CD4-positive, alpha-beta T cell treated with Interleukin-1 beta for 1 hour (primary cell): Measurements from ENCODE around the gene FARS2.

Experiments used
- DNase-seq, 2 donors: peaks; one replicate each; pipeline ENCODE4 v3.0.0-alpha.2; 2020 to 2022

Gene FARS2

GRCh38 chr6:5331845-5332442, 70.6 kb downstream of the FARS2 start:
- no peak for DNase-seq

DNA sequence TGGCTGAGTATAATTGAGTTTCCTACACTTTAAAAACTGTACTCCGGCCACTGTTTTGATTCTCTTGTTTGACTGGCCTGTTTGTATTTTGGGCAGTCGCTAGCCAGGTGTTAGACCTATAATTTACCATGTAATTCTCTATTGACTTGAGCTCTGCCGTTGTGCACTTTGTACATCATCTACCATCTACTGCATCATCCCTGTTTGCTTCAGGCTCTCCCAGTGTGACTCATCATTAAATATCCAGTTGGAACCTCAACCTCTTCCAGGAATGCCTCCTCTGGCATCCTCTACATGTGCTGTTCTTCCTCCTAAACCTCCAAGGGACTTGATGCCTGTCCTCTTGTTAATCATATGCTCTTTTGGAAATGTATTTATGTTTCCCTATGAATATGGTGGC, 72.3 kb downstream of the FARS2 start:
- no peak for DNase-seq

DNA sequence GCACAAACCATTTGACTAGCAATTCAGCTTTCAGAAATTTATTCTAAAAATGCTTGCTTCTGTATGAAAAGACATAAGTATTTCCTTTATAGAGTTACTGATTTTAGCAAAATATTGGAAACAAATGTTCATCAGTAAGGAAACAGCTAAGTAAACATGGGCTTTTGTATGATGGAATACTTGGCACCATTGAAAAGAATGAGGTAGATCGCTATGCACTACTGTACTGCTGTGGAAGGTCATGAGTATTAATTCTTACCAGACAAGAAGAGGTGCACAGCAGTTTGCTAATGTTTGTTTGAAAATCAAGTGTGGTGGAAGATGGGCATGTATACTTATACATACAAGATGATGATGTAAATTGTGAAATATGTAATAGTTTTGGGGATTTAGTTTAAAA, 73.0 kb downstream of the FARS2 start:
- DNase-seq, result no peak

DNA sequence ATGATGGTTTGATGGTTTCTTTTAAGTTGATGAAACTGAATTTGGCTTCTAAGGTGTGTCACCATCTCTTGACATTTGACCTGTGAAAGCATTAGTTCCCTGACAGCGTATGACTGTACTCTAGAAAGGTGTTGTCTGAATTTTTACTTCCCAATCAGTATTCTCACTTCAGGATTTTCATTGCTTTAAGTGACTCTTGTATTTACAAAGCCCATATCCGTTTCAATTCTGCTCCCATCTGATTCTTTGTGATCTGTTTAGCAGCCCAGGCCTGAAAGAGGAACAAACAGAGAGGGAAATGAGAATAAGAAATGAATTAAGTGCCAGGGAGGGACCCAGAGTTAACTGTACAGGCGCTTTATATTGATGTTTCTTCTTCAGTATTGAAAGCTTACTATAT, 73.7 kb downstream of the FARS2 start:
- DNase-seq, result no peak

GRCh38 chr6:5337573-5337972, 76.3 kb downstream of the FARS2 start:
- DNase-seq, result no peak

DNA sequence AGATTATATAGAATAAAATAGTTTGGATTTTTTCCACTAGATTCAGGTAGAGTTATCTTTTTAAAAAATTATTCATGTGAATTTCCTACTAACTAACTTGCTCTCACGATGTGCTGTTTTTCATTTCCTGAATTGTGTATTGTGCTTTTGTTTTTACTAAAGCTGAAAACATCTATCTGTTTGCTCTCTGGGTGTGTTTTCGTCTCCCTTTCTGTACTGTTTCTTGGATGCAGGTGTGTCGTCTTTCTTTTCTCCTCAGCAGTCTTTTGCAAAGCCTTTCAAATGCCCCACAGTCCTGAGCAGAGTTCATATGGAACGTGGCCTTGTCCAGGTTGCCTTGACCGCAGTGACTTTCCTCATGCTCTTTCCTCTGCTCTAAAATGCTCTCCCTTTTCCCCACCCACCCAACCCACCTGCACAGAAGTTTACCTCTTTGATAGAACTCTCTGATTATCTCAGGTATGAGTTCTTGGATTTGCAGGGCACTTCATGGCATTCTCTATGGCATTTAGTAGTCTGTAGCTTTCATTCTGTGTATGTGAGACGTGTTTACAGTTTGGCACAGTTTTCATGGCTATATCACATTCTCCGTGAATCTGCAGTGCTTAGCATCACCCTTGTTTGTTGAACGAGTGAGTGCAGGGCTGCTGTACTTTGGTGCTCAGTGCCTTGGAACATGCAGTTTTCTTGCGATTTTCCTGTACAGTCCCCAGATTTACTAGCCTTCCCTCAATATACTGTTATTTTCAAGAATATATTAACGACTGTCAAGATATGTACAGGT, 77.1 kb downstream of the FARS2 start:
- no peak for DNase-seq

DNA sequence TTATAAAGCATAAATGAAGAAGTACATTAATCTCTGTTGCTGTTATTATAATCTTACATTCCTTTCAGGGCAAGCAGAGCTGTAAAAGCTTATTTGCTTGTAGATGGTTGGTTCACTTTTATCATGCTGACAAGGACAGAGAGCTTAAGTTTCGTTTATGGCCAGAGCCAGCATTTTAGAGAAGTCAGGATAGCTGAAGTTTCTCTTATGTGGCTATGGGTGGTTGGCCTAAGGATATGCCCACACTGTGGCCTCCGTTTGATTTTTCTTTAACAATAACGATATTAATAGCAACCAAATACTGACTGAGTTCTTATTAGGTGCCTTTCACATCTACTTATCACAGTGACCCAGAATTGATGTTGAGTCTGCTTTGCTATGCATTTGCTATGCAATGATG, 78.5 kb downstream of the FARS2 start:
- no peak for DNase-seq

DNA sequence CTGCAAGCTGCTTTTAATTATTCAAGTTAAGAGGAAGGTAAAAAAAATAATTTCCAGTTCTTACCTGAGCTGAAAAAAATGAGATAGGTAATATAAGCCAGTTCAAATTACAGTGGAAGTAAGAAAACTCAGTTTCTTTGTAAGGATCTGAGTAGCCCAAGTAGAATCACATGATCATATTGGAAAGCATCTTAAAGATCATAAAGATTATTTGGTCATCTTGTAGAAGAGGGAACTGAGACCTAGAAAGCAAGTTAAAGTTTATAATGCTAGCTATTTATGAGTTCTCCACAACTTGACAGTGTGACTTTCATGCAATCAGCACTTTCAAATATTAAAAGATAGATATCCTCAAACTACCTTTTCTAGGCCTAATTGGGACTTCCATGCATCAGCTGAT, 80.5 kb downstream of the FARS2 start:
- no peak for DNase-seq

GRCh38 chr6:5343998-5344397, 82.7 kb downstream of the FARS2 start:
- no peak for DNase-seq

- no peak for DNase-seq
Observed at GRCh38 chr6:5345324-5345723, 84.0 kb downstream of the FARS2 start.

GRCh38 chr6:5351552-5352210, 90.4 kb downstream of the FARS2 start:
- no peak for DNase-seq

DNA sequence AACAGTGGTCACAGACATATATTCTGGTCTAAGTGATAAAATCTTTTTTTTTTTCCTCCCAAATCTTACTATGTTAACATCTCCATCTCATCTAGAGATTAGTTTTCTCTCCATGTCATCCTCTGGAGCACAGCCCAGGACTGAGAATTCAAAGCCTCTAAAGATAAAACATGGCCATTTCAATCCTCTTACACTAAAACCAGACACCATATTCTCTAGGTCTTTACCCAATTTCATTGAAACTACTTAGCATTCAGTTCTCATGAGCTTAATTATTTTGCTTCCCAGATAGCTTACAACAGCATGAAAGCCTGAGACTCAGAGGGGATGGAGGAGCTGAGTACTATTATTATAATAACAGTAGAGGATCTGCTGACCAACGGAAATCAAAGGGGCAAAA, 92.7 kb downstream of the FARS2 start:
- DNase-seq, result no peak

GRCh38 chr6:5357486-5357885, 96.2 kb downstream of the FARS2 start:
- no peak for DNase-seq

GRCh38 chr6:5359417-5359816, 98.1 kb downstream of the FARS2 start:
- DNase-seq, result no peak

DNA sequence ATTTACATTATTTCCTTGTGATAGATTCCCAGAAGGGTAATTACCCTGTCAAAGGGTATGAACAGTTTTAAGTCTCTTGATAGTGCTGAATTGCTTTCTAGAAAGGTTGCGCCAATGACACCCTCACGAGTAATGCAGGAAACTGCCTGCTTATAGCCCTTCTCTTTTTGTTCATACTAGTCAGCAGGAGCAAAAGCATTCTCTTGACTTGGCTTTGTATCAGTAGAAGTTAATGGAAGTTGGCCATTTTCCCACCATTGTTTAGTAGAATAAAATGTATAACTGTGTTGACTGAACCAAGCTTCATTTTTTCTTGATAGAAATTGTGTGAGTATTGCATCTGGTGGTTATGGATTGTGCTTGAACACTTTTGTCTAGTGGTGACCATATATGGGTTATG, 100.1 kb downstream of the FARS2 start:
- no peak for DNase-seq

DNA sequence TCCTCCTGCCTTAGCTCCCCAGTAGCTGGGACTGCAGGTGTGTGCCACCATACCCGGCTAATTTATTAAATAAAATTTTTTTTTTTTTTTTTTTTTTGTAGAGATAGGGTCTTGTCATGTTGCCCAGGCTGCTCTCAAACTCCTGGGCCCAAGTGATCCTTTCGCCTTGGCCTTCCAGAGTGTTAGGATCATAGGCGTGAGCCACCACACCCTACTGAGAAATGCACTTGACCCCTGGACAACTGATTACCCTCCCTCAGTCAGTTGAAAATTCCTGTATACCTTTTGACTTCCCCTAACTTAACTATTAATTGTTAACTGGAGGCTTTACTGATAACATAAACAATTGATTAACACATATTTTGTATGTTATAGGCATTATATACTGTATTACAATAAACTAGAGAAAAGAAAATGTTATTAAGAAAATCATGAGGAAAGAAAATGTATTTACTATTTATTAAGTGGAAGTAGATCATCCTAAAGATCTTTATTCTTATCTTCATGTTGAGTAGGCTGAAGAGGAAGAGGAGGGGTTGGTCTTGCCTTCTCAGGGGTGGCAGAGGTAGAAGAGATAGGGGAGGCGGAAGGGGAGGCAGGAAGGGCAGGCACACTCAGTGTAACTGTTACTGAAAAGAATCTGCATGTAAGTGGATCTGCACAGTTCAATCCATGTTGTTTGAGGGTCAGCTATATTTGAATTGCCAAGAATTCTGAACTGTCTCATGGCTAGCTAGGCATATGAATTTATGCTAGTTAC, 104.3 kb downstream of the FARS2 start:
- DNase-seq, result no peak

- DNase-seq, result no peak
Observed at GRCh38 chr6:5366941-5367340, 105.6 kb downstream of the FARS2 start.

DNA sequence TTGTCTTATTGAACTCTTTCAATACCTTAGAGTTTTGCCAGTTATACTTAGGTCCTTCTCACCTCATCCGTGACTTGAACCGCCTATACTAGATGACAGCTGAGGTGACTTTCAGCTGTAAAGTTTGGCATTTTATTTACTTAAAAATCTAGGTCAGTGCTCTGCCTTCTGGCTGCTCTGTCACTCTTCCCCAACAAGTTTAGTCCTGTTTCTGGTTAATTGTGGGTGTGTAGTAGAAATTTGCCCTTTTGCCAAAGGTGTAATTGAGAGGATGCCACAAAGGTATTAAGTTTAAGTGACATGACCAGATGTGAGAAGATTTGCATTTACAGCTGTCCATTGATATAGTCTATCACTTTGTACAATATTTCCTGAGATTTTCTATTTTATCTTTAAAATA, 106.2 kb downstream of the FARS2 start:
- no peak for DNase-seq

DNA sequence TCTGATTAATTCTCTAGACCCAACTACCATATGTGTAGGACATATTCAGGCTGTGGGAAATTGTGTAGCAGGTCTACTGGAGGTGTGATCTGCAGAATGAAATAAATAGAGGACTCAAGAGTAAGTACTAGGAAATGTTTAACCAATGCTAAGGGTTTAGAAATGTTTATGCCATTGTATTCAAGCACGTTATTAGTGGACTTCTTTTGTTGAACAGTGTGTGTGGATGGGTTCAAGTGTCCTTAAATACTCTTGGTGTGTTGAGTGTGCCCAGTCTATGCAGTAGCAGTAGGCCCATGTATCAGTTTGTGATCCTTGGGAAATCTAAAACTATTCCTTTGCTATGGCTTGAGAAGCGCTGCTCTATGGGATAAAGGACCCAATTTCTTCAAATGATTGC, 112.1 kb downstream of the FARS2 start:
- no peak for DNase-seq

DNA sequence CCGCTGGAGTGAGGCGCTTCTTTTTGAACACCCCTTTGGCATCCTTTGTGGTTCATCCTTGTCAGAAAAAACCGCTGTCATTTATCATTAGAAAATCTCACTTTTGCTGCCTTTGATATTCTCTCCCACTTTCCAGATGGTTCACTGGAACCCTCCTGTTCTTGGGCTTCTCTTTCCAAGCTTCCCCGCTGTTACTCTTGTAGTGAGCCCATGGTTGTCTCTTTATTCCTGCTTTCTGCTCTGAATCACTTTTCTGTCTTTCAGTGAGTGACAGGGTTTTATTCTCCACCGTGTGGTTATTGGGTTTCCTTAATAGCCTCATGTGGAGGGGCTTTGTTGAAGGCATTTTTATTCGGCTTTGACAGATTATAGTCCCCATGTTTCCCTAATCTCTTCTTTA, 117.0 kb downstream of the FARS2 start:
- DNase-seq, result no peak

DNA sequence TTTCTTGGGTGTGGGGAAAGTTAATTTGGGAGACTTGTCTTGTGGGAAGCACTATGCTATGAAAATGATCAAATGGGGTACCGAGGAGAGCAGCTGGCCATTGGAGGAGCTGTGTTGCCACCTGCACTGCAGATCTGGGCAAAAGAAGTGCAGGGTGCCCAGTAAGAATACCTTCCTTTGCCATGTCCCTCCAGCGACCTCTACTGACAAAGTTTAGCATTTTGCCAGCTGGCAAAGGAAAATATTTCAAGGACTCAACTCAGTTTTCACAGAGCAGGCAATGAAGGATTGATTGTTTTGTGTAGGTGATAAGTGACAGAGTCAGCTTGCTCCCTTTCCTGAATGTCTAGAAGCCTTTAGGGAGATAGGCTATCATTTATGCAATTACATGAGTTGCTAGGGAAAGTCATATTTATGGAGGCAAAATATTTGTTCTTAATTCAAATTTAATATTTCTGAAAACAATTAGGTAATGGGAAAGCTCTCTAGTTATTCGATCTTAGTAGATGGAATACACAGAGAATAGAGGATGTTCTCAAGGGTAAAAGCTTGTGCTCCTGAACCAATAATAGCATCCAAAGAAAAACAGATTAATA, 118.4 kb downstream of the FARS2 start:
- peak; percentile 4 to 7 for DNase-seq

GRCh38 chr6:5383856-5384255, 122.5 kb downstream of the FARS2 start:
- no peak for DNase-seq

DNA sequence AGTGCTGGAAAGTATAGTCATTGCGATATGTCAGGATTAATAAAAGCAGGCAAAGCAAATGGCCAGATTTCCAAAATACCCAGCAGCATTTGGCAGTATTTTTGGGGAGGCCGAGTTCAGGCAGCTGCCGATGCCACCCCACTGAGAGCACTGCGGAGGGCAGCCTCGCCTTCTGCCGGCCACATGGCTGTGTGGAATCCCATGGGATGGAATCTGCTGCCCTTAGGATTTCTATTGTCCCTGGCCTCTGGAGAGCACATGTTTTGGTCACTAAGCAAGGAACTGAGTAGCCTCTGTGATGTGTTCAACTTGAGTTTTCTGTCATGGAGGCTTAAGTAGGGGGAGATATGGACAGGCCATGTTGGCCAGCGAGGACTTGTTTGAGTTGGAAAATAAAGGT, 123.0 kb downstream of the FARS2 start:
- no peak for DNase-seq
